NCI-H345 treated with DMSO at 0.1 percent for 48 hours (cell line): ENCODE data around the gene ENOX1.

Source experiments
- DNase-seq: peaks from one replicate; lab custom pipeline; 2025; ENCODE audit not compliant: unreplicated experiment; lab: John Stamatoyannopoulos, UW

The ENOX1 gene

GRCh38 chr13:43611281-43612273 is 175.2 kb downstream of the ENOX1 start:
- no peak for DNase-seq

- DNase-seq: no peak
Observed at GRCh38 chr13:43608400-43609137, 178.2 kb downstream of the ENOX1 start.

- DNase-seq: no peak
Observed at GRCh38 chr13:43597599-43597945, 189.2 kb downstream of the ENOX1 start.

GRCh38 chr13:43596924-43597598 is 189.7 kb downstream of the ENOX1 start:
- DNase-seq: no peak

GRCh38 chr13:43596006-43596405 is 190.8 kb downstream of the ENOX1 start:
- no peak for DNase-seq

GRCh38 chr13:43587376-43587775 is 199.4 kb downstream of the ENOX1 start:
- no peak for DNase-seq

- DNase-seq: no peak
Observed at GRCh38 chr13:43584751-43585150, 202.0 kb downstream of the ENOX1 start.

- DNase-seq: no peak
Observed at GRCh38 chr13:43583321-43583720, 203.5 kb downstream of the ENOX1 start.

- no peak for DNase-seq
Observed at GRCh38 chr13:43580280-43580679, 206.5 kb downstream of the ENOX1 start.

- DNase-seq: no peak
Observed at GRCh38 chr13:43579321-43579720, 207.5 kb downstream of the ENOX1 start.

GRCh38 chr13:43574605-43575004 is 212.2 kb downstream of the ENOX1 start:
- no peak for DNase-seq

- no peak for DNase-seq
Observed at GRCh38 chr13:43573802-43574514, 212.8 kb downstream of the ENOX1 start.

GRCh38 chr13:43573361-43573740 is 213.4 kb downstream of the ENOX1 start:
- DNase-seq: no peak

GRCh38 chr13:43572656-43573360 is 214.0 kb downstream of the ENOX1 start:
- DNase-seq: no peak

- no peak for DNase-seq
Observed at GRCh38 chr13:43569658-43570057, 217.1 kb downstream of the ENOX1 start.

- DNase-seq: no peak
Observed at GRCh38 chr13:43567608-43568007, 219.2 kb downstream of the ENOX1 start.

- no peak for DNase-seq
Observed at GRCh38 chr13:43564952-43565351, 221.8 kb downstream of the ENOX1 start.

GRCh38 chr13:43561081-43561480 is 225.7 kb downstream of the ENOX1 start:
- no peak for DNase-seq

- DNase-seq: no peak
Observed at GRCh38 chr13:43558939-43559338, 227.8 kb downstream of the ENOX1 start.

GRCh38 chr13:43558326-43558725 is 228.4 kb downstream of the ENOX1 start:
- DNase-seq: no peak
